Medulla oblongata (tissue), 1 donor: ENCODE results near the gene CES4A.

ENCODE experiments used
- DNase-seq: peaks from one replicate; pipeline ENCODE4 v3.0.0-alpha.2; 2015; ENCODE audit errors: extremely low spot score

CES4A gene

DNA sequence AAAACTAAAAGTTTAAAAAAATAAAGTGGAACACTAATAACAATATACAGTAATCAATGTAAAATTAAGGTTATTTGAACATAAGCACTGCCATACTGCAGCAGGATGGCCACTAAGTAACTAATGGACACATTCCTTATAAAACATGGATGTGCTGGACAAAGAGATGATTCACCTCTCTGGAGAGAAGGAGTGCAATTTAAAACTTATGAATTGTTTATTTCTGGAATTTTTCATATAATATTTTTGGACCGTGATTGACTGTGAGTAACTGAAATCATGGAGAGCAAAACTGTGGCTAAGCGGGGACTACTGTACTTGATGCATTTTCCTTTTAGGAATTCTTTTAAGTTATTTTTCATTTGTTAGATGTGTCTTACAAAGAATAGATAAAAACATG lies 62.4 kb downstream of the CES4A start:
- no peak for DNase-seq

DNA sequence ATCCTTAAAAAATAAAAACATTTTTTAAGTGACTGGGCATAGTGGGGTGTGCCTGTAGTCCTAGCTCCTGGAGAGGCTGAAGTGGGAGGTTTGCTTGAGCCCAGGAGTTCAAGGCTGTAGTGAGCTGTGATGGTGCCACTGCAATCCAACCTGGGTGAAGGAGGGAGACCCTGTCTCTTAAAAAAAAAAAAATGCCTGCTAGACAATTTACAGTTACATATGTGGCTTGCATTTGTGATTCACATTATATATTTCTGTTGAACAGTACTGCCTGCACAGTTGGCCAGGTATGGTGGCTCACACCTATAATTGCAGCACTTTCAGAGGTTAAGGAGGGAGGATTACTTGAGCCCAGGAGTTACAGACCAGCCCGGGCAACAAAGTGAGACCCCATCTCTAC lies 64.0 kb downstream of the CES4A start:
- DNase-seq: no peak

DNA sequence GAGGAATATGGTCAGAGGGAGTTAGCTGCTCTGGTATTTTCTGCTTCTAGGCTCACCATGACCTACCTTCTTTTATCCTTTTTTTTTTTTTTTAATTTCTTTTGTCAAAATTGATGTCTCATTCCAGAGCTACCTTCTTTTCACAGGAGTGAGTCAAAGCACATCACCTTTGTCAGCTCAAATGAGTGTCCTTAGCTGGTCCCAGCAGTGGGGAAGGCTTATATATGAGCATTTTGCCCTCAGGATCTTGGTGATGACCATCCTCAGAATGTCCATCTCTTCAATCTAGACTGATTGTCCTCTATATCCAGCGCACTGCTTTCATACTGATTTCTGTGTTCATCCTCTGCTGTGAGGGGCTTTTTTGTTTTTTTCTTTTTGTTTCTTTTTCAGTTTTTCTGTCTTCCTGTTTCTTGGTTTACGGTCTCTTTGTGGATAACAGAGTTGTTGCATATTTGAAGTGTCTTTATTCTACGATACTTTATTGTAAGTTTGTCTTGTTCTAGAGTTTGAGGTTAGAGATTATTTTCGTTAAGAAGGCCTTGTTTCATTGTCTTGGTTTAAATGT lies 65.5 kb downstream of the CES4A start:
- DNase-seq: no peak

DNA sequence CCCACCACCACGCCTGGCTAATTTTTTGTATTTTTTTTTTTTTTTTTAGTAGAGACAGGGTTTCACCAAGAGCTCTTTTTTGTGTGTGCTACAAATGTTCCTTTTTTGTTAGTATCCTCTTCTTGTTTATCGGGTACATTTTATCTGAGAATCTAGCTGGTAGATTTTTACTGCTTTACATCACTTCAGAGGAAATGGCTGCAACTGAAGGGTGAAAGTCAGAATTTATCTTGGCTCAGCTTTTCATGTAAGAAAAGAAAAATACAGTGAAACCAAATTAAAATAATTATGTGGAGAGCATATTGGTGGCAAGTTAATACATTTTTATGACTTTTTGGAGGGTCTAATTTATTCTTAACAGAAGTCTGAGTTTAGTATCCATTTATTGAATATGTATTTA lies 66.5 kb downstream of the CES4A start:
- DNase-seq: no peak

DNA sequence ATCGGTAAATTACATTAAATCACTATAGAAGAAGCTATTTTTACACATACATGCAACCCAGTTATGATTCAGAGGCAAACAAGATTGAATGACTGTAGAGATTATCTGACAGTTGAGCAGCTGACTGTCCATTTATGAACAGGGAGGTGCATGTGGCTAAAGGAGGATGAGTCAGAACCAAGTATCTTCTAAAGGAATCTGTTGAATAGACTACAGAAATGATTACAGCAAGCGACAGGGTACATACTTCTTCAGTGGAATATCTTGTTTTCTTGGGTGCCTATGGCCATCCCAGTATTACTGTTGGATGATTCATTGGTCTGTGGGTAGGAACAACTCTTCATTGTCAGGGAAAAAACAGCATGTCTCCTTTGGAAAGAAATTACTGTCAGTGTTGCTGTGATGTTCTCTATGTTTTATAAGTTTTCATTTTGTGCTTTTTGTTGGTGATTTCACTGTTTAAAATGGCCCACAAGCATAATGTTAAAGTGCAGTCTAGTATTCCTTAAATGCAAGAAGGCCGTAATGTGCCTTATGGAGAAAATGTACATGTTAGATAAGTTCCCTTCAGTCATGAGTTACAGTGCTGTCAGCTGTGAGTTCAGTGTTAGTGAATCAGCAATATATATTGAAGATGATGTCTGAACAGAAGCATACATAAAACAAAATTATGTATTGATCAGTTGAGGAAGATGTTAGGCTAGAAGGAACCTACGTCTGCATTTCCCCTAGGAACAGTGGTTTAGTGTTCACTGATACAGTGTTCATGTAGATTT lies 67.5 kb downstream of the CES4A start:
- DNase-seq: no peak
